Colonic mucosa (tissue), 4 donors: ENCODE measurements around the gene ABCC2. TPM values are rescaled to one million over a fixed set of nuclear protein-coding genes. Genes with fewer than 3 reads are reported as not detected.

Experiments
- DNase-seq: peaks from one replicate; pipeline ENCODE4 v3.0.0-alpha.2; 2020
- H3K27ac ChIP-seq: fragments of 200-600 bp; one replicate; pipeline ENCODE4 v1.8.0; 2021
- H3K27me3 ChIP-seq: fragments of 200-600 bp; one replicate; pipeline ENCODE4 v1.8.0; 2021
- H3K36me3 ChIP-seq: fragments of 200-600 bp; one replicate; pipeline ENCODE4 v1.8.0; 2021
- H3K4me1 ChIP-seq: fragments of 200-600 bp; one replicate; pipeline ENCODE4 v1.8.0; 2021; ENCODE audit warnings: mild to moderate bottlenecking
- H3K4me3 ChIP-seq: fragments of 200-600 bp; one replicate; pipeline ENCODE4 v1.8.0; 2021
- H3K9ac ChIP-seq, 2 donors: one replicate each; pipeline ENCODE4 v1.7.0; 2013; ENCODE audit warnings: control low read depth in 2 of 2, low read depth in 2 of 2, low read length in 2 of 2
- H3K9me3 ChIP-seq: fragments of 200-600 bp; one replicate; pipeline ENCODE4 v1.8.0; 2021
- CTCF ChIP-seq: fragments of 200-600 bp; IDR thresholded peaks from one replicate; pipeline ENCODE4 v1.8.0; 2022; ENCODE audit warnings: antibody characterized with exemption, mild to moderate bottlenecking
- intact Hi-C: fragments of 100-400 bp; cut with DNase I; formaldehyde crosslinking; loops from one replicate; pipeline ENCODE4 v1.14.1; 2022
- total RNA-seq, 2 donors: library from RNA; stranded (reverse); fragmentation: NEBNext Ultra II Directional in 1 of 2; extraction: Animal tissue kit (Norgen Biotek cat#: 25700) in 1 of 2; gene quantifications; one replicate each; pipeline ENCODE4 v1.2.1, GENCODE V29; 2021
- donor health status: healthy.
- donor health status: DM: no; HTN: no; CAD: no.
- donor health status: DM: no; HTN: no; CAD: no.

ABCC2 gene
- total RNA-seq, 2 donors from 2014 or later: 0.45 to 0.72 TPM

GRCh38 chr10:99804471-99804870 lies 22.0 kb downstream of the ABCC2 start:
- intact Hi-C loops: no loop called here
- H3K9ac ChIP-seq: no peak overlapping the region
- no peaks in the 10 kb centered on the region for H3K36me3 ChIP-seq
- no peaks in the 10 kb centered on the region for H3K27me3 ChIP-seq
- no peak overlapping the region for H3K4me3 ChIP-seq
- DNase-seq: no peak
- H3K27ac ChIP-seq: no peak overlapping the region
- no peaks in the 10 kb centered on the region for H3K4me1 ChIP-seq
- TF ChIP-seq CTCF: no peak
- H3K9me3 ChIP-seq: no peaks in the 10 kb centered on the region

DNA sequence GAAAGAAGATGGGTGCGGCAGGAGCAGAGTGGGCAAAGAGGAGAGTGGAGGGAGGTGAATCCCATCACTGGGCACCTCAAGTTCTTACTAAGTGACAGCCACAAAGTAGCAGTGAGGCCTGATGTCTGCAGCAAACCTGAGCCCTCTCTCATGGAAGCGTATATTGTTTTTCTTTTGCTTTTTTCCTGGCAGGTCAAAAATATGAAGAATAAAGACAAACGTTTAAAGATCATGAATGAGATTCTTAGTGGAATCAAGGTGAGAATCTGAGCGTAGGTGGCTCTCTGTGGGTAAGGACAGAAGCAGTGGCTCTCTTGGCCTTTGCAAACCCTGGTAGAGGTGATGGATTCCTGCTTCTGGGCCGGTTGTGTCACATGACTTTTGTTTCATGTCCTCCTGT lies 22.8 kb downstream of the ABCC2 start:
- H3K4me1 ChIP-seq: no peaks in the 10 kb centered on the region
- DNase-seq: no peak
- no peaks in the 10 kb centered on the region for H3K36me3 ChIP-seq
- H3K27ac ChIP-seq: no peak overlapping the region
- no peak overlapping the region for H3K9ac ChIP-seq
- no peak overlapping the region for H3K4me3 ChIP-seq
- intact Hi-C loops: no loop called here
- no peak for TF ChIP-seq CTCF
- no peaks in the 10 kb centered on the region for H3K27me3 ChIP-seq
- no peaks in the 10 kb centered on the region for H3K9me3 ChIP-seq

GRCh38 chr10:99806091-99806490 lies 23.7 kb downstream of the ABCC2 start:
- intact Hi-C loops: no loop called here
- Histone ChIP-seq H3K36me3 (no peaks in the 10 kb centered on the region), H3K27me3 (no peaks in the 10 kb centered on the region), H3K9me3 (no peaks in the 10 kb centered on the region), H3K27ac (no peak overlapping the region), H3K4me3 (no peak overlapping the region), H3K9ac (no peak overlapping the region), H3K4me1 (no peaks in the 10 kb centered on the region)
- no peak for DNase-seq
- TF ChIP-seq CTCF: no peak

GRCh38 chr10:99807786-99808185 lies 25.3 kb downstream of the ABCC2 start:
- TF ChIP-seq CTCF: no peak
- Histone ChIP-seq H3K9ac (no peak overlapping the region), H3K4me3 (no peak overlapping the region), H3K9me3 (no peaks in the 10 kb centered on the region), H3K4me1 (no peaks in the 10 kb centered on the region), H3K27ac (no peak overlapping the region), H3K27me3 (no peaks in the 10 kb centered on the region), H3K36me3 (no peaks in the 10 kb centered on the region)
- intact Hi-C loops: no loop called here
- no peak for DNase-seq

GRCh38 chr10:99808270-99808669 lies 25.8 kb downstream of the ABCC2 start:
- Histone ChIP-seq H3K36me3 (no peaks in the 10 kb centered on the region), H3K27ac (no peak overlapping the region), H3K4me3 (no peak overlapping the region)

More at GRCh38 chr10:99808270-99808669, 25.8 kb downstream of the ABCC2 start:
- Histone ChIP-seq H3K9ac (no peak overlapping the region), H3K27me3 (no peaks in the 10 kb centered on the region), H3K4me1 (no peaks in the 10 kb centered on the region), H3K9me3 (no peaks in the 10 kb centered on the region)
- no peak for DNase-seq
- intact Hi-C loops: no loop called here
- no peak for TF ChIP-seq CTCF
